GM19238 (cell line): Measurements from ENCODE around the gene LASP1NB.
"Not testable (repeated sequence)": the region's sequence is repeated elsewhere in the genome, so short reads cannot be mapped to it uniquely, and the experiment has no call there.

ENCODE experiments used
- DNase-seq: peaks from one replicate; pipeline ENCODE4 v3.0.0; 2011; ENCODE audit warnings: low spot score; ENCODE audit not compliant: insufficient read length

The LASP1NB gene

DNA sequence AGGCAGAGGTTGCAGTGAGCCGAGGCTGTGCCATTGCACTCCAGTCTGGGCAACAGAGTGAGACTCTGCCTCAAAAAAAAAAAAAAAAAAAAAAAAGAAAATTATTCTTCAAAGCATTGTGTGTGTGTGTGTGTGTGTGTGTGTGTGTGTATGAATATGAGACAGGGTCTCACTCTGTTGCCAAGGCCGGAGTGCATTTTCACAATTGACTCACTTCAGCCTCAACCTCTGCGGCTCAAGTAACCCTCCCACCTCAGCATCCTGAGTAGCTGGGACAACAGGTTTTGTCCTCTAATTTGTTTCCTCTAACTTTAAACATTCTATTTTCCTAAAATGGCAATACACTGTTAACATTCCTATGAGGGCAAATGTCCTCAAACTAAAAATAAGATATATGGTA, 34.1 kb downstream of the LASP1NB start:
- DNase-seq, result no peak

DNA sequence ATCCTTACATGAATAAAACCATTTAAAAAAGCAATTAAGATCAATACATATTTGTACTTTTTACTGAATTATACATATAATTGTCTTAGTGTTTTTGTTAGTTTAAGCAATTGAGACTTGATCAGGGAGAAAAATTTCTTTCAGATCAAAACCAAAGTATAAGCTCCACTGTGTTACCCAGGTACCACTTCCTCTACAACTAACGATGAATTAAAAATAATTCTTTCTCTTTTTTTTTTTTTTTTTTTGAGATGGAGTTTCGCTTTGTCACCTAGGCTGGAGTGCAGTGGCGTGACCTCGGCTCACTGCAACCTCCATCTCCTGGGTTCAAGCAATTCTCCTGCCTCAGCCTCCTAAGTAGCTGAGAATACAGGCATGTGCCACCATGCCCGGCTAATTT, 35.0 kb downstream of the LASP1NB start:
- no peak for DNase-seq

DNA sequence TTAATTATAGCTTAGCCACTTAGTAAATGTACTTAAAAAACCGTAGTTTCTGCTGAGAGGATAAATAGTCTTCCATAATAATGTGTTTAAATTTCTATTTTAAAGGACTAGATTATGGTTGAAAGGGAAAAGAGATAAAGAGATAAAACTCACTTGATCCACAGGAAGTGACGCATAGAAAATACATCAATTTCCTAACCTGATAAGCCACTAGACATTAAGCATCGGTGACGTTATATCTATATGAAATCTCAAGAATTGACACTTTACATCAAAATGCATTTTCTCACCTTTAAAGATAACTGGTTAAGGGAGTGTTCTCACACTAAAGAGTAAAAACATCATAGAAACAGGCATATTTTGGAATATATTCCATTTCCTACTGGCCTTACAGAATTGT, 36.0 kb downstream of the LASP1NB start:
- no peak for DNase-seq

DNA sequence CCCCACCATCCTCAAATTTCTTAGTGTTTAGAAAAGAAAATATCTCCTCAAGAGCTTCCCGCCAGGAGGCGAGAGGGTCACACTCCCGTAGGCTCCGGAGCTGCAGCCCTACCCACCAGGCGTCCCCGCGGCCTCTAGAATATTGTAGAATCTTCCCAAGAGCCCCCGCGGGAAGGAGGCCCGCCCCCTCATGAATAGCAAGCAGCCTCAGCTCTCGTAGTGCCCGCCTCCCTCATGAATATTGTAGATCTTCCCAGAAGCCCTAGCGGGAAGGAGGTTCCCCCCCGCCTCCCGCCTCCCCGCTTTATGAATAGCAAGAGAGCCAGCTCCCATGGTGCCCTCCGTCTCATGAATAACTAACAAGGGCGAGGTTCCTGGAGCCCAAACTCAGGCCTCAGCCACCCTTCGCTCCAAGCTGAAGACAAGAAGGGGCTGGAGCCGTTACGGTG, 41.9 kb downstream of the LASP1NB start, which contains the start of gene FBXO47:
Gene FBXO47 (minus strand): TSS at position 114 of the 449 bp plus-strand sequence. CDS start 4,378 bp downstream, outside the sequence.
- peak; percentile 19 for DNase-seq

DNA sequence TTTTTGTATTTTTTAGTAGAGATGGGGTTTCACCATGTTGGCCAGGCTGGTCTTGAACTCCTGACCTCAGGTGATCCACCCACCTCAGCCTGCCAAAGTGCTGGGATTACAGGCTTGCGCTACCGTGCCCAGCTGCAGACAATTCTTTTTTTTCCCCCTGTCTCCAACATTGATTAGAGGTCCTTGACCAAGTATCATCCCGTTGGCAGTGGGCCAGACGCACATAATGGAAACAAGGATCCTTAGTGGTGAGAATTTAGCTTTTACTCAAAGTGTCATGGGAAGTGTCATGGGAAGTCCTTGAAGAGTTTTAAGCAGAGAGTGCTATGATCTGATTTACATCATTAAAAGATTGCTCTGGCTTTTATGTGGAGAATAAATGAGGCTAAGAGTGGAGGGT, 43.9 kb downstream of the LASP1NB start:
- DNase-seq, result no peak

DNA sequence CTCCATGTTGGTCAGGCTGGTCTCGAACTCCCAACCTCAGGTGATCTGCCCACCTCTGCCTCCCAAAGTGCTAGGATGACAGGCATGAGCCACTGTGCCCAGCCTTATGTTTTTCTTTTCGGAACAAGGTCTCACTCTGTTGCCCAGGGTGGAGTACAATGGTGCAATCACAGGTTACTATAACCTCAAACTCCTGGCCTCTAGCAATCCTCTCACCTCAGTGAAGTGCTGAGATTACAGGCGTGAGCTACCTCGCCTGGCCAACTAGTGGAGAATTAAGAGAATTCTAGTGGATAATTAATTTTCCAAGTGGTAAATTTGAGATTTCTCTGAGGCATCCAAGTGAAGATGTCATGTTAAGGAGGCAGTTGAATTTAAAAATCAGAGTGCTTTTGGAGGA, 44.7 kb downstream of the LASP1NB start:
- DNase-seq, result no peak

DNA sequence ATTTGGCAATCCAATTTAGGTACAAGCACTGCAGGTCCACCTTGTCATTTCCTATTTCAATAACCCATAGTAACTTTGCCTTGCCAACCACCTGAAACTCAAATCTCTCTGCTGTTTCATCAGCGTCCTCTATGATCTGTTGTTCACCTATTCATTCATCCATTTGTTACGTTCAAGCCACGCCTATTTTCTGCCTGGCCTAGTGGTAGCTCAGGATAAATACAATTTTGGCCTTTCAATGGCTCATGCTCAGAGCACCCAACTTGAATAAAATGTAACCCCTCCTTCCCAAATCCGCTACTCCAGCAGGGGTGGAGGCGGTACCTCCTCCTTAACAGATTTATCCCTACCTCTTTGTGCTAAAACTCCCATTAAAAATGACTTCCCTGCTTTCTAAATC, 45.4 kb downstream of the LASP1NB start:
- DNase-seq, result no peak

DNA sequence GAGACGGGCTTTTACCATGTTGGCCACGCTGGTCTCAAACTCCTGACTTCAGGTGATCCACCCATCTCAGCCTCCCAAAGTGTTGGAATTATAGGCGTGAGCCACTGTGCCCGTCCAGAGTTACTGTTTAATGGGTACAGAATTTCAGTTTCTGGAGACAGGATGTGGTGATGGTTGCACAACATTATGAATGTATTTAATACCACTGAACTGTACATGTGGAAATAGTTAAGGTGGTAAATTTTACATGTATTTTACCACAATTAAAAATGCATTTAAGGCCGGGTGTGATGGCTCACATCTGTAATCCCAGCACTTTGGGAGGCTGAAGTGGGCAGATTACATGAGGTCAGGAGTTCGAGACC, 50.8 kb downstream of the LASP1NB start:
- DNase-seq, result not testable (repeated sequence)

DNA sequence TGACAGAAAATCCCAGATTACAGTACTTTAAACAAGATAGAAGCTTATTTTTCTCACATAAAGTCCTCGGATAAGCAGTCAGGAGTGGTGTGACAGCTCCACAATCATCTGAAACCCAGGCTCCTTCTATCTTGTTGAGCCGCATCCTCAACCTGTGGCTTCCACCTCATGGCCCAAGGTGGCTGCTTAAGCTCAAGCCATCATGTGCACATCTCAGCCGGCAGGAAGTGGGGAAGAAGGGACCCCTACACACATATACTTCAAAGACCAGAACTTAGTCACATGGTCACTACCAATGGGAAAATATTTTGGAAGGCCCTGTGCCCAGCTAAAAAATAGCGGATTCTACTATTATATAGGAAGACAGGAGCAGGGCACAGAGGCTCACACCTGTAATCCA, 52.8 kb downstream of the LASP1NB start:
- DNase-seq, result no peak
